Astrocyte (in vitro differentiated cells and primary cell): ENCODE results near the gene RALGPS2. TPM values are rescaled to one million over a fixed set of nuclear protein-coding genes. Genes with fewer than 3 reads are reported as not detected.
"Not testable (repeated sequence)": the region's sequence is repeated elsewhere in the genome, so short reads cannot be mapped to it uniquely, and the experiment has no call there.

ENCODE experiments used
- DNase-seq: peaks from one replicate; pipeline ENCODE4 v3.0.0-alpha.2; 2010; ENCODE audit warnings: low read depth
- FAIRE-seq: peaks from 2 replicates; lab custom pipeline; 2011; peaks lifted over from hg19 to GRCh38; lab: Jason Lieb, UNC
- H2AFZ ChIP-seq: 2 replicates; pipeline ENCODE4 v1.6.0; 2012; ENCODE audit warnings: low read depth, low read length, inconsistent platforms
- H3K27ac ChIP-seq: 2 replicates; pipeline ENCODE4 v1.5.1; 2011; ENCODE audit warnings: low read depth, low read length, inconsistent platforms
- H3K27me3 ChIP-seq: 2 replicates; pipeline ENCODE4 v1.6.0; 2011; ENCODE audit warnings: low read length, inconsistent platforms; ENCODE audit not compliant: insufficient read depth
- H3K36me3 ChIP-seq: 2 replicates; pipeline ENCODE4 v1.5.1; 2011; ENCODE audit warnings: low read length, inconsistent platforms; ENCODE audit not compliant: insufficient read depth
- H3K4me1 ChIP-seq: 2 replicates; pipeline ENCODE4 v1.5.1; 2011; ENCODE audit warnings: low read length, inconsistent platforms; ENCODE audit not compliant: insufficient read depth
- H3K4me2 ChIP-seq: 2 replicates; pipeline ENCODE4 v1.6.0; 2012; ENCODE audit warnings: low read length, inconsistent platforms
- H3K4me3 ChIP-seq: 2 replicates; pipeline ENCODE4 v1.5.1; 2011; ENCODE audit warnings: low read depth, mild to moderate bottlenecking, low read length, inconsistent platforms; ENCODE audit not compliant: insufficient read depth
- H3K79me2 ChIP-seq: 2 replicates; pipeline ENCODE4 v1.6.0; 2012; ENCODE audit warnings: mild to moderate bottlenecking, low read length, inconsistent platforms; ENCODE audit not compliant: insufficient read depth
- H3K9ac ChIP-seq: 2 replicates; pipeline ENCODE4 v1.6.0; 2012; ENCODE audit warnings: mild to moderate bottlenecking, low read length, inconsistent platforms
- H3K9me3 ChIP-seq: 2 replicates; pipeline ENCODE4 v1.5.1; 2012; ENCODE audit warnings: low read depth, mild to moderate bottlenecking, low read length, inconsistent platforms; ENCODE audit not compliant: insufficient read depth
- H4K20me1 ChIP-seq: 2 replicates; pipeline ENCODE4 v1.6.0; 2012; ENCODE audit warnings: low read length, inconsistent platforms; ENCODE audit not compliant: insufficient read depth
- H3K27ac Mint-ChIP-seq: one replicate; pipeline ENCODE4 v1.8.0; 2021; ENCODE audit warnings: mild to moderate bottlenecking, mixed read lengths; ENCODE audit not compliant: unreplicated experiment
- H3K27me3 Mint-ChIP-seq: one replicate; pipeline ENCODE4 v1.8.0; 2021; ENCODE audit warnings: low read depth, mixed read lengths; ENCODE audit not compliant: unreplicated experiment
- H3K36me3 Mint-ChIP-seq: one replicate; pipeline ENCODE4 v1.8.0; 2021; ENCODE audit warnings: low read depth, mixed read lengths; ENCODE audit not compliant: unreplicated experiment
- H3K4me1 Mint-ChIP-seq: one replicate; pipeline ENCODE4 v1.8.0; 2021; ENCODE audit warnings: low read depth, mixed read lengths; ENCODE audit not compliant: unreplicated experiment
- H3K4me3 Mint-ChIP-seq: one replicate; pipeline ENCODE4 v1.8.0; 2021; ENCODE audit warnings: mild to moderate bottlenecking, moderate library complexity, mixed read lengths; ENCODE audit not compliant: unreplicated experiment
- H3K9me3 Mint-ChIP-seq: one replicate; pipeline ENCODE4 v1.8.0; 2021; ENCODE audit warnings: mild to moderate bottlenecking, mixed read lengths; ENCODE audit not compliant: unreplicated experiment
- CTCF ChIP-seq: IDR thresholded peaks from 2 replicates; pipeline ENCODE4 v1.5.1; 2011; ENCODE audit warnings: low read depth, mild to moderate bottlenecking, inconsistent platforms, low read length, moderate library complexity; ENCODE audit not compliant: insufficient read depth
- EZH2 ChIP-seq: IDR thresholded peaks from 2 replicates; pipeline ENCODE4 v1.6.1; 2012; ENCODE audit warnings: mild to moderate bottlenecking, low read length, inconsistent platforms; ENCODE audit not compliant: insufficient read depth
- total RNA-seq: library from RNA; stranded (reverse); gene quantifications from 2 replicates; pipeline ENCODE4 v1.2.1, GENCODE V29; 2021

Gene RALGPS2
- total RNA-seq, 1 donor from 2014 or later: 33.6 TPM

GRCh38 chr1:178749581-178750166 lies 24.6 kb downstream of the RALGPS2 start:
- Mint-ChIP-seq H3K27ac (no peak overlapping the region), H3K27me3 (no peaks in the 10 kb centered on the region), H3K9me3 (peaks cover 7% of the 10 kb centered on the region), H3K36me3 (peaks cover 16% of the 10 kb centered on the region), H3K4me3 (no peak overlapping the region), H3K4me1 (no peaks in the 10 kb centered on the region)
- H3K27me3 ChIP-seq: no peaks in the 10 kb centered on the region
- no peak overlapping the region for H3K9ac ChIP-seq
- H3K27ac ChIP-seq: no peak overlapping the region
- no peak overlapping the region for H2AFZ ChIP-seq
- no peaks in the 10 kb centered on the region for H3K36me3 ChIP-seq
- H3K4me2 ChIP-seq: no peak overlapping the region
- H3K4me1 ChIP-seq: no peaks in the 10 kb centered on the region
- no peaks in the 10 kb centered on the region for H4K20me1 ChIP-seq
- H3K79me2 ChIP-seq: peaks cover 5% of the 10 kb centered on the region
- FAIRE-seq (no peak), DNase-seq (no peak)
- no peaks in the 10 kb centered on the region for H3K9me3 ChIP-seq
- TF ChIP-seq CTCF (no peak), EZH2 (no peak)
- H3K4me3 ChIP-seq: no peak overlapping the region

- Histone ChIP-seq H2AFZ (no peak overlapping the region), H3K79me2 (peaks cover 13% of the 10 kb centered on the region), H3K4me2 (no peak overlapping the region), H4K20me1 (no peaks in the 10 kb centered on the region), H3K9me3 (peaks cover 4% of the 10 kb centered on the region), H3K9ac (no peak overlapping the region), H3K4me3 (no peak overlapping the region), H3K4me1 (no peaks in the 10 kb centered on the region), H3K36me3 (no peaks in the 10 kb centered on the region), H3K27me3 (no peaks in the 10 kb centered on the region), H3K27ac (no peak overlapping the region)
- Mint-ChIP-seq H3K27me3 (no peaks in the 10 kb centered on the region), H3K4me1 (no peaks in the 10 kb centered on the region), H3K9me3 (peaks cover 17% of the 10 kb centered on the region), H3K4me3 (no peak overlapping the region), H3K36me3 (peaks cover 28% of the 10 kb centered on the region), H3K27ac (no peak overlapping the region)
- DNase-seq (no peak), FAIRE-seq (no peak)
- TF ChIP-seq CTCF (no peak), EZH2 (no peak)
These were observed 26.0 kb downstream of the RALGPS2 start for GRCh38 chr1:178751046-178751445.

- no peak overlapping the region for H3K27ac ChIP-seq
- Mint-ChIP-seq H3K4me3 (no peak overlapping the region), H3K27ac (no peak overlapping the region), H3K36me3 (peaks cover 30% of the 10 kb centered on the region), H3K9me3 (peaks cover 28% of the 10 kb centered on the region), H3K27me3 (no peaks in the 10 kb centered on the region), H3K4me1 (no peaks in the 10 kb centered on the region)
- no peak overlapping the region for H3K4me3 ChIP-seq
- H4K20me1 ChIP-seq: no peaks in the 10 kb centered on the region
- no peaks in the 10 kb centered on the region for H3K36me3 ChIP-seq
- H3K27me3 ChIP-seq: no peaks in the 10 kb centered on the region
- no peak for TF ChIP-seq EZH2
- TF ChIP-seq CTCF: no peak
- H3K4me2 ChIP-seq: no peak overlapping the region
- no peak overlapping the region for H3K9ac ChIP-seq
- H3K4me1 ChIP-seq: no peaks in the 10 kb centered on the region
- FAIRE-seq (no peak), DNase-seq (no peak)
- no peak overlapping the region for H2AFZ ChIP-seq
- peaks cover 25% of the 10 kb centered on the region for H3K79me2 ChIP-seq
- peaks cover 4% of the 10 kb centered on the region for H3K9me3 ChIP-seq
These were observed 27.8 kb downstream of the RALGPS2 start for GRCh38 chr1:178752891-178753290.

GRCh38 chr1:178754655-178755256 lies 29.7 kb downstream of the RALGPS2 start:
- not testable (repeated sequence) for H3K9me3 ChIP-seq, H3K27ac ChIP-seq, H3K36me3 ChIP-seq, H3K27ac Mint-ChIP-seq, H3K27me3 Mint-ChIP-seq, H3K27me3 ChIP-seq, DNase-seq, H3K4me2 ChIP-seq, H3K4me3 ChIP-seq, H2AFZ ChIP-seq, FAIRE-seq, H3K9ac ChIP-seq, H3K4me1 Mint-ChIP-seq, H3K4me1 ChIP-seq, H4K20me1 ChIP-seq, H3K4me3 Mint-ChIP-seq
- Mint-ChIP-seq H3K36me3 (peaks cover 29% of the 10 kb centered on the region), H3K9me3 (peaks cover 41% of the 10 kb centered on the region)
- H3K79me2 ChIP-seq: peaks cover 33% of the 10 kb centered on the region
